Activated CD8-positive, alpha-beta memory T cell treated with anti-CD3 and anti-CD28 coated beads for 4 hours (primary cell): ENCODE data around the gene COL4A1.
"Not testable (repeated sequence)": the region's sequence is repeated elsewhere in the genome, so short reads cannot be mapped to it uniquely, and the experiment has no call there.

Source experiments
- DNase-seq, 2 donors: peaks; one replicate each; pipeline ENCODE4 v3.0.0-alpha.2; 2020; ENCODE audit warnings: low read depth in 2 of 2

The COL4A1 gene

DNA sequence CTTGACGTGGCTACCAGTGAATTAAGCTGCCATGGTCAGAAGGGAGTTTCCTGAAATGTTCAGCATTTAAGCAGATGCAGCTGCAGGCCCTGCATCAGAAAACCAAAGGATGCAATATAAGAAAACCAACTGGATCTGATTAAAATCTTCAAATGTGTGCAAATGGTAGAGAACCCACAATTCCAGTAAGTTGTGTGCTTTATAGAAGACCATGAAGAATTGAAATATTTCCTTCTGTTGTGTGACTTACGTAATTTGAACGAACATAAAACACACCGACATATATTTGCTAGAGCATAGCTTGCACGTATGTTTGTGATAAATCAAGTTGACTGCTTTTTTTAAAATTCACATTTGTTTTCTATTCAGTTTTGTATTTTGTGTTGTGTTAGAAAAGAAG, 191.4 kb downstream of the COL4A1 start:
- DNase-seq, result no peak

DNA sequence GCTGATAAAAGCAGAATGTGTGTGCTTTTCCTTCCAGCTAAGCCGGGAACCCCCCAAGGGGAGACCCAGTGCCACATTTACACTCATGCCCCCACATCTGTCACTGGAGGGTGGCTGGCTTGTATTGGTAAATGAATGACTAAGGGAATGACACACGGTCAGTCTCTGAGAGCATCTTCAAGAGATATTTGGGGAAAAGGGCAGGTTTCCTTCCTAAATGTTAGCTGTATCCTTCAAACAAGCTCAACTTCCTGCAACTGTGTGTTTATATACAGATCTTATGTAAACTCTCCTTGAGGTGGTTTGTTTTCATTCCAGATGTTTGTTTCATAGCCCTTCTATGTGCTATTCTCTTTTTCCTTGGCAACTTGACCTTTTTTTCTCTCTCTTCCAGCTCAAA, 192.6 kb downstream of the COL4A1 start:
- no peak for DNase-seq

DNA sequence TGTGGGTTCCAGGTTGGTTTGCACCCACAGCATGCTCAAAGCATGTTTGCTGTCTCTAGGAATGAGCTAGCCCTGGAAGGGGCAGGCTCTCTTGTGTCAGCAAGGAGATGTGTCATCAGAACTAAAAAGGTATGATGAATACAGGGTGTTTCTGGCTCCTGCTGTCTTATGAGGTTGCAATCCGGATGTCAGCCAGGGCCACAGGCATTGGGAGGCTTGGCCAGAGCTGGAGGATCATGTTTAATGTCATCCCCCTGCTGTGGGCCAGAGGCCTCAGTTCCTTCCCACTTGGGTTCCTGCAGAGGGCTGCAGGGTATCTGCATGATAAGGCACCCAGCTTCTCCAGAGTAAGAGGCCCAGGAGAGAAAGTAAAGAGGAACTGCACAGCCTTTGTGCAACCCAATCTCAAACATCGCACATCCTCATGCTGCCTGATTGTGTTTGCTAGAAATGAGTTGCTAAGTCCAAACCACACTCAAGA, 193.6 kb downstream of the COL4A1 start:
- no peak for DNase-seq

DNA sequence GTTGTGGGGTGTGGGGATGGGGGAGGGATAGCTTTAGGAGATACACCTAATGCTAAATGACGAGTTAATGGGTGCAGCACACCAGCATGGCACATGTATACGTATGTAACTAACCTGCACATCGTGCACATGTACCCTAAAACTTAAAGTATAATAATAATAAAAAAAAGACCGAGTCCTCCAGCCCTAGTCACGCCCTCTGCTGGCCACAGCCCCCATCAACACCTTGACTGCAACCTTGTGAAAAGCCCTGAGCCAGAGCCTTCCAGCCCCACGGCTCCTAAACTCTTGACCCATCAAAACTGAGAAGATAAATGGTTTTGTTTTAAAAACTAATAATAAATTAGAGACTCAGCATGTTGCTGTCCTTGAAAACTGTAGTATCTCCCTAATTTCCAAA, 194.6 kb downstream of the COL4A1 start:
- DNase-seq, result not testable (repeated sequence)

DNA sequence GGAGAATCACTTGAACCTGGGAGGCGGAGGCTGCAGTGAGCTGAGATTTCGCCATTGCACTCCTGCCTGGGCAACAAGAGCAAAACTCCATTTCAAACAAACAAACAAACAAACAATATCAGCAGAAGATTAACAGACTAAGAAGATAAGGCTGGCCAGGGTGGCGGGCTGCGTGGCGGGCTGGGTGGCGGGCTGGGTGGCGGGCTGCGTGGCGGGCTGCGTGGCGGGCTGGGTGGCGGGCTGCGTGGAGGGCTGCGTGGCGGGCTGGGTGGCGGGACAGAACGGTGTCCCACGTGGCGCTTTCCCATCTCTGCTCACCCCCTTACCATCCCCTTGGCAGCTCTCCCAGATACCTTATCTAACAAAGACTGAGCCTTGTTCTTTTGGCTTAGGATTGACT, 196.2 kb downstream of the COL4A1 start:
- no peak for DNase-seq

DNA sequence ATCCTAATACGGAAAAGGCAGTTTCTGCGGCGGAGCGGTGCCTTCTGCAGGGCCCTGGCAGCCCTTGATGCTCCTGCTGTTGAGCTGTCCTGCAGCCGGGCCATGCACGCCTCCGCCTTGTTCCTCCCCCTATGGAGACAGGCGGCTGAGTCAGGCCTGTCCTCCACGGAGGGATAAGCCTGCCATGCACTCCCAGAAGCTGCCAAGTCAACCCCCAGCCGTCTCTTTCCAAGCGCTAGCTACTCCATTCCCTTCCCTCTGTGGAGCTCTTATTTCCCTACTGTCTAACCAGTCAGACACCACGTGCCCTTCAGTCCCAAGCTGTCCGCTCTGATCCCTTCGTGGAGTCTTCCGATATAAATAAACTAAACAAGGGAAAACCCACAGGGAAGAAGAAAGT, 197.0 kb downstream of the COL4A1 start:
- no peak for DNase-seq

DNA sequence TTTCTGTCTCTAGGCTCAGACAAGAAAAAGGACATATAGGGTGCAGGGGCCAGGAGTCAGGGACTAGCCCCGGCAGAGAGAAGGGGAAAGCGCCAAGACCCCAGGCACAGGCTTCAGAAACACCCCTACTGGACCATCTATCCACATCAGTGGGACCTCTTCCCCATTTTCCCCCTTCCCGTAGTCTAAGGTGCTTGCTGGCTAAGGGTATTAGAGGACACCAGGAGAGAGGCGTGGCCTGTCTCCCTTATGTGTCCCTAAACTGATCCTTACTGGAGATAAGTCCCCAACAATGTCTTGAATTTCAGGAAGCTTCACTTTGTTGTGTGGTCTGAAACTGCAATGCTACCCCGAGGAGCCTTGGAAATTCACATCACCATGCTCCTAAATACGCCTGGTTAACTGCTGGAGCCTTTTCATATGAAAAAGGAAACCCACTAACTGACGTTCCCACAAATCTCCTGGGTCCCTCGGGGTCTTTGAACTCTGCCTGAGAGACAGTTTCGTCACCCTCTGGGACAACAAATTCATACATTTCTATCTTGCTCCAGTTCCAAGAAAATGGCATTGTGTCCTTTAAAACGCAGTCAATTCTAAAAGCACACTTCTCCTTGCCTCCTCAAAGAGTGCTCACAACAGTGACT, 197.7 kb downstream of the COL4A1 start:
- DNase-seq, result no peak

DNA sequence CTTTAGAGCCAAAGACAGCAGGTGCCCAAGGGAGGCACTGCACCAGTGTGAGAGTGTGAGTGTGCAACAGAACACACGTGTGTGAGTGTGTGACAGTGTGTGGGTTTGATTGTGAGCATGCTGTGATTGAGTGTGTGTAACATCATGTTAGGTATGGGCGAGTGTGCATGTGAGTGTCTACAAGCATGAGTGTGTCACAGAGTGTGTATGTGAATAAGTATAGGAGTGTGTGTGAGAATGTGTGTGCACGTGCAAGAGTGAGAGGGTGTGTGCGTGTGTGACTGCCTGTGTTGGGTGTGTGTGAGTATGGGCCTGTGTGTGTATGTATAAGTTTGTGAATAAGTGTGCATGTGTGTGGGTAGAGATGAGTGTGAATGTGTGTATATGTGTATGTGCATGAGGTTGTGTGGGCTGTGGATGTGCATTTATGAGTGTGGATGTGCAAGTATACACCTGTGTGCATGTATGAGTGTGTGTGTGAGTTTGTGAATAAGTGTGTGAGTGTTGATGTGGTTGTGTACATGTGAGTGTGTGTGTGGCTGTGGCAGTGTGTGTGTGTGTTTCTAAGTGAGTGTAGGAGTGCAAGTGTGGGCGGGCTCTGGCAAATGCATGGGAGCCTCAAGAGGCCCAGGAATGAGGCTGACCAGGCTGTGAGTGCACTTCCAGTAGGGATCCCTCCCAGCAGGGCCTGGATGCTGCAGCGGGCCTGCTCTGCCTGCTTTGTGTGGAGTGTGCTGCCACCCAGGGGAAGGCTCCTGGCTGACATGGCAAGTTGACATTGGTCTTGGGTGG, 198.4 kb downstream of the COL4A1 start:
- DNase-seq, result no peak

DNA sequence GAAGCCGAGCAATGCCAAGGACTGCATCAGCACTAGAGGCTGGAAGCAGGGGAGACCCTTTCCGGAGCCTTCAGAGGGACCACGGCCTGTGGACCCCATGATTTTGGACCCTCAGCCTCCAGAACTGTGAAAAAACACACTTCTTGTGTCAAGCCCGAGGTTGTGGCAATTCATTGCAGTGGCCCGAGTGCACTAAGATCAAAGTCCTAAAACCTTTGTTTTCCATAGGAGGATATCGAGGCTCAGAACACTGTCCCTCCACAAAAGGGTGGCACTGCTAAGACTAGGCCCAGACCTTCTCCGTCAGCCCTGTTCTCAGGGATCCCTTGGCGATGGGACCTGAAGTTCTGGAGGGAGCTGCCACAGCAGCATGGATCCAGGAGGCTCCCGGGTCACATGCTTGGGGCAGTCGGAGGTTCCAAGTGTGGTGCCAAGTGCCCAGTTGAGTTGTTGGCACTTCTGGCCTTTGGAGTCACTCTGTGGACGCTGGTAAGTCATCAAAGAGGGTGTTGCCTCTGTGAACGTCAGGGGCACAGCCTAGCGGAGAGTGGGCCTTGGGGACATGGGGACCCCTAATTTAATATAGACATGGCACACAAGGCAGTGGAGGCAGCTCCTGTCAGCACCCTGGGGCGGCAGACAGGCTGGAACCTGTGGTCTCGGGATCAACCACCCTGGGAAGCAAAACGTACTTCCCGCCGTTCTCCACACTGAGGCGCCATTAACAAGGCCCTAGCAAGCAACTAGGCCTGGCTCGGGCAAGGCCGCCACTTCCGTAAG, 199.2 kb downstream of the COL4A1 start:
- no peak for DNase-seq

DNA sequence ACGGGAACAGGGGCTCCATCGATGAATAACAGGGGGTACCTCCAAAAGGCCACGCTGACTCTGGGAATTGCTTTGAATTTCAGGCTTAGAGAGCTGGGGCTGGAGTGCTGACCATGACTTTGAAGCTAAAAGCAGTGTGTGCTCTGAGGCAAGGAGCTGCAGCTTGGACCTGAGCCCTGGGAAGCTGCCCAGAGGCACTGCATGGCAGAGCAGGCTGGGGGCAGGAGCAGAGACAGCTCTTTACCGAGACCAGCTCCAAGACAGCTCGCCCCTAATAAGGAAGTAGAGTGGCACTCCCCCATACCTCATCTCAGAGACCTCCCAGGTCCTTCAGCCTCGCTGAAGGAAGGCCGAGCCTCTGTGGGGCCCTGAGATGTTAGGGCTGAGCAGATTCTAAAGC, 200.2 kb downstream of the COL4A1 start:
- DNase-seq, result no peak

DNA sequence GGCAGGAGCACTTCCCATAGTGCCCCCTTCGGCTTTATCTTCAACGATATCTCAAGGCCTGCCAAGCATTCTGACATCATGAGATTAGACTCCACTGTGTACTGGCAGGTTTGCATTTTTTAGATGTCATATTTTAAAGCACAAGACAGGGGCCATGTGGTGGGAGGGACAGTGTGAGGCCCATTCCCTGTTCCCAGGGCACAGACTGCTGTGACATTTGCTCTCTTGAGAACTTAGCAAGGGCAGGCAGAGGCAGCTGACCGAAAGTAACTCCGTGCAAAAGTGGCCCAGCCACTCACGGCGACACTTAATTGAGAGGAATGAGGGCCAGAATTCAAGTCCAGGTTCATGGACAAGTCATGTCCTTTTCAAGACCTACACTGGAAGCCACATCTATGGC, 201.8 kb downstream of the COL4A1 start:
- no peak for DNase-seq

DNA sequence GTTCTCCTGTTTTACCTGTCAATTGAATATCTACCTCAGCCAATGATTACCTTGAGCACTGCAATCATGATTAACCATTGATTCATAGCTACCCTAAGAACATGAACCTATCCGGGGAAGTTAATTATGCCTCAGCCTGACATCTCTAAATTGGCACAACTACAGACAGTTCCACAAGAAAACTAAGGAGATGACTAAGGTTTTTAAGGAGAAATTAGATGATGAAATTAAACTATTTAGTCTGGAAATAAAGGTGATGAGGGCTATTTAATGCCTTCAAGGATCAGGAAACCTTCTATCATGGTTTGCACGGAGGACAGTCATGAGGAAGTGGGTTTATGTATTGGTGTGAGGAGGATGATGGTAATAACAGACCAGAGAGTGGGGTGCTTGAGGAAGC, 203.4 kb downstream of the COL4A1 start:
- no peak for DNase-seq

DNA sequence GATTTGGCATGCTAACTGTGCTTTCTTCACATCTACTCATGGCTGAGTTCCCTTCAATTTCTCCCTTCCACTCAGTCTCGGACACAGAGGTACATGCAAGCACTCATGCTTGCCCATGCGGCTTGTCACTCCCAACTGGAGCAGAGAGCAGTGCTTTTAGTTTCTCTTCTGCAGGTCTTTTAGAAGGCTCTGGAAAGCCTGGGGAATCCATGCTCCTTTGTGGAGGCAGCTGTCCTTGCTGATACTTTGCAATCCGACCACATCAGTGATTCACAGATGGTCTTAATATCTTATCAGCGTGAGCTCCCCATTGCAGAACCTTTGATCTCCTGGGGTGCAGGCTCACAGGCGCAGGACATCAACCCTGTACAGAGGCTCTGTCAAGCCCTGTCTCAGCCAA, 203.9 kb downstream of the COL4A1 start:
- DNase-seq, result no peak

DNA sequence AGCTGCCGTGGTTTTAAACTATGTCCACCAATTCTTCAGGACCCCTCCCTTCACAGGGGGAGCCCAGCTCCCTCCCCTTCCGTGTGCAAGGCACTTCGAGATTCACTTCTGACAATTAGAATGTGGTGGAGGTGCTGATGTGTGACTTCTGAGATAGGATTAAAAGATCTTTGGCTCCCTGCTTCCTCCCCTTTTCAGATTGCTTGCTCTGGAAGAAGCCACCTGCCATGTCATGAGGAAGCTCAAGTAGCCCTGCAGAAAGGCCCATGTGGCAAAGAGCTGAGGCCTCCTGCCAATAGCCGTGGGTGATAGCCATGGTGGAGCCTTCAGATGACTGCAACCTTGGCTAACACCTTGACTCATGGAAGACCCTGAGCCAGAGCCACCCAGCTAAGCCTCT, 204.9 kb downstream of the COL4A1 start:
- no peak for DNase-seq

DNA sequence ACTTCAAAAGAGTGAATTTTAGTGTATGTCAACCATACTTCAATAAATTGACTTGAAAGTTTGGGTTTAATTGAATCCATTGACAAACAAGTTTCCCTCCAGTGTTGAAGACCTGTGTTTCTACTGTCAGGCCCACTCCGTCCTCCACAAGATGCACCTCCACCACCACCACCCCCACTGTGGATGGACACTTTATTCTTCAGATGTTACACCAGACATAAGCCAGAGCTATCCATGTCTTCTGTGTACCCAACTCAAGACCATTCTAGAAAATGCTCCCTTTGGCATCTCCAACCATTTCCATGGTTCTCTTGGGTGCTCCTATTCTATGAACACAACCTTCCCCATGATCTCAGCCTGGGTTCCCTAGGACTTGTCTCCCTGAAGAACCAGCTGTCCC, 207.0 kb downstream of the COL4A1 start:
- no peak for DNase-seq
